WTC11 (cell line): Measurements from ENCODE around the gene PHAX. TPM values are rescaled to one million over a fixed set of nuclear protein-coding genes. Genes with fewer than 3 reads are reported as not detected.

Source experiments
- ATAC-seq: fragments of 200-7000 bp; cut with Tn5 transposase; 2 replicates; pipeline ENCODE4 v1.10.0; 2021; ENCODE audit warnings: mild to moderate bottlenecking, moderate library complexity
- CTCF ChIA-PET: fragments of 300-600 bp; sonication (Branson Sonifier 250); formaldehyde crosslinking; loops from one replicate; lab custom pipeline; 2021; ENCODE audit warnings: antibody characterized with exemption; lab: Charles Lee
- POLR2A ChIA-PET: fragments of 350-600 bp; sonication (Branson Sonifier 250); formaldehyde crosslinking; loops from one replicate; lab custom pipeline; 2021; ENCODE audit warnings: antibody characterized with exemption; lab: Charles Lee
- DNase-seq: peaks from one replicate; pipeline ENCODE4 v3.0.0; 2021; ENCODE audit warnings: low spot score
- H3K27ac Mint-ChIP-seq: 2 replicates; pipeline ENCODE4 v1.8.0; 2021; ENCODE audit warnings: mixed read lengths
- H3K27me3 Mint-ChIP-seq: 2 replicates; pipeline ENCODE4 v1.8.0; 2021; ENCODE audit warnings: low read depth, mild to moderate bottlenecking, moderate library complexity, mixed read lengths
- H3K36me3 Mint-ChIP-seq: 2 replicates; pipeline ENCODE4 v1.8.0; 2021; ENCODE audit warnings: mixed read lengths
- H3K4me1 Mint-ChIP-seq: 2 replicates; pipeline ENCODE4 v1.8.0; 2022; ENCODE audit warnings: mixed read lengths
- H3K4me3 Mint-ChIP-seq: 2 replicates; pipeline ENCODE4 v1.8.0; 2021; ENCODE audit warnings: mild to moderate bottlenecking, moderate library complexity, mixed read lengths
- H3K9me3 Mint-ChIP-seq: 2 replicates; pipeline ENCODE4 v1.8.0; 2021; ENCODE audit warnings: mixed read lengths
- FOXP4 ChIP-seq: sonication (generic); formaldehyde crosslinking; IDR thresholded peaks from 2 replicates; pipeline ENCODE4 v1.8.0; 2022; ENCODE audit warnings: mild to moderate bottlenecking, missing genetic modification reagents
- GABPB1 ChIP-seq: sonication (generic); formaldehyde crosslinking; IDR thresholded peaks from 2 replicates; pipeline ENCODE4 v1.8.1; 2023; ENCODE audit warnings: mild to moderate bottlenecking, missing genetic modification reagents
- GTF2I ChIP-seq: fragments of 250-450 bp; sonication (Bioruptor Pico); conservative IDR thresholded peaks from 2 replicates; pipeline ENCODE4 v1.4.0; 2021; ENCODE audit warnings: mild to moderate bottlenecking
- HMGA2 ChIP-seq: fragments of 250-450 bp; sonication (Bioruptor Pico); IDR thresholded peaks from 2 replicates; pipeline ENCODE4 v1.4.0; 2021; ENCODE audit warnings: mild to moderate bottlenecking, moderate library complexity
- HMGXB4 ChIP-seq: sonication (generic); formaldehyde crosslinking; IDR thresholded peaks from 2 replicates; pipeline ENCODE4 v1.8.1; 2023; ENCODE audit warnings: mild to moderate bottlenecking, moderate library complexity, missing genetic modification reagents
- JUN ChIP-seq: sonication (generic); formaldehyde crosslinking; IDR thresholded peaks from 2 replicates; pipeline ENCODE4 v1.8.0; 2023; ENCODE audit warnings: mild to moderate bottlenecking, missing genetic modification reagents
- MXD4 ChIP-seq: fragments of 250-450 bp; sonication (Bioruptor Pico); IDR thresholded peaks from 2 replicates; pipeline ENCODE4 v1.8.0; 2021; ENCODE audit warnings: mild to moderate bottlenecking, moderate library complexity, borderline replicate concordance
- NFATC4 ChIP-seq: fragments of 250-450 bp; sonication (Bioruptor Pico); IDR thresholded peaks from 2 replicates; pipeline ENCODE4 v1.9.0; 2021; ENCODE audit warnings: mild to moderate bottlenecking
- NFE2L1 ChIP-seq: sonication (generic); formaldehyde crosslinking; IDR thresholded peaks from 2 replicates; pipeline ENCODE4 v1.8.1; 2023; ENCODE audit warnings: missing genetic modification reagents
- PRRX2 ChIP-seq: fragments of 250-450 bp; sonication (Bioruptor Pico); IDR thresholded peaks from 2 replicates; pipeline ENCODE4 v1.8.0; 2021; ENCODE audit warnings: mild to moderate bottlenecking
- SP1 ChIP-seq: sonication (generic); formaldehyde crosslinking; conservative IDR thresholded peaks from 2 replicates; pipeline ENCODE4 v1.8.1; 2022; ENCODE audit warnings: missing genetic modification reagents
- ZNF121 ChIP-seq: sonication (generic); formaldehyde crosslinking; IDR thresholded peaks from 2 replicates; pipeline ENCODE4 v1.8.0; 2023; ENCODE audit warnings: missing genetic modification reagents
- ZNF219 ChIP-seq: sonication (generic); formaldehyde crosslinking; IDR thresholded peaks from 2 replicates; pipeline ENCODE4 v1.8.0; 2023; ENCODE audit warnings: missing genetic modification reagents, mild to moderate bottlenecking, borderline replicate concordance
- ZNF232 ChIP-seq: sonication (generic); formaldehyde crosslinking; IDR thresholded peaks from 2 replicates; pipeline ENCODE4 v1.8.0; 2022; ENCODE audit warnings: mild to moderate bottlenecking, missing genetic modification reagents
- ZNF263 ChIP-seq: sonication (generic); formaldehyde crosslinking; IDR thresholded peaks from 2 replicates; pipeline ENCODE4 v1.8.1; 2022; ENCODE audit warnings: low read depth, mild to moderate bottlenecking, moderate library complexity, missing genetic modification reagents
- ZNF416 ChIP-seq: fragments of 250-450 bp; sonication (Bioruptor Pico); IDR thresholded peaks from 2 replicates; pipeline ENCODE4 v1.9.0; 2021; ENCODE audit warnings: mild to moderate bottlenecking, inconsistent platforms
- ZNF532 ChIP-seq: fragments of 250-450 bp; sonication (Bioruptor Pico); IDR thresholded peaks from 2 replicates; pipeline ENCODE4 v1.9.0; 2021; ENCODE audit warnings: mild to moderate bottlenecking, borderline replicate concordance
- ZSCAN18 ChIP-seq: fragments of 250-450 bp; sonication (Bioruptor Pico); IDR thresholded peaks from 2 replicates; pipeline ENCODE4 v2.1.2; 2022; ENCODE audit warnings: mild to moderate bottlenecking, moderate library complexity
- total RNA-seq: library from RNA; stranded (reverse); gene quantifications from 3 replicates; pipeline ENCODE4 v1.2.3, GENCODE V29; 2021
- TF ChIP-seq, protein P1 (sequence below): sonication (generic); formaldehyde crosslinking; conservative IDR thresholded peaks from 2 replicates; pipeline ENCODE4 v1.8.1; 2022; ENCODE audit warnings: mild to moderate bottlenecking, missing genetic modification reagents
- TF ChIP-seq, protein P2 (sequence below): sonication (generic); formaldehyde crosslinking; conservative IDR thresholded peaks from 2 replicates; pipeline ENCODE4 v1.8.1; 2023; ENCODE audit warnings: mild to moderate bottlenecking, low read depth, missing genetic modification reagents, moderate library complexity

Gene PHAX
- total RNA-seq, 1 experiment from 2014 or later: 58.2 TPM

DNA sequence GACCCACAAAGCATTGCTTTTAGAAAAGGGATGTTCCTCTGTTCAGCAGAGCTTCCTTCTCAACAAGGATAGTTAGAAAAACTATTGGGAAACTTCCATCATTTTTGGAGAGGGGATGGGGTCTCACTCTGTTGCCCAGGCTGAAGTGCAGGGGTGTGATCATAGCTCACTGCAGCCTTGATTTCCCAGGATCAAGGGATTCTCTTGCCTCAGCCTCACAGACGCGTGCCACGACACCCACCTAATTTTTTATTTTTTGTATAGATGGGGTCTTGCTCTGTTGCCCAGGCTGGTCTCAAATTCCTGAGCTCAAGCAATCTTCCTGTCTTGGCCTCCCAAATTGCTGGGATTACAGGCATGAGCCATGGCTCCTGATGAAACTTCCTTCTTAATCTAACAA is 34.8 kb downstream of the PHAX start:
- TF ChIP-seq ZNF532 (CRISPR knock-in tag): no peak
- no peak for TF ChIP-seq ZNF416 (CRISPR knock-in tag)
- peak; percentile 52; the same call in 1 of the 2 replicates for TF ChIP-seq ZNF121 (CRISPR knock-in tag)
- TF ChIP-seq GABPB1 (CRISPR knock-in tag): no peak
- TF ChIP-seq SP1 (CRISPR knock-in tag): no peak
- no peak for TF ChIP-seq HMGXB4 (CRISPR knock-in tag)
- TF ChIP-seq, protein P1, sequence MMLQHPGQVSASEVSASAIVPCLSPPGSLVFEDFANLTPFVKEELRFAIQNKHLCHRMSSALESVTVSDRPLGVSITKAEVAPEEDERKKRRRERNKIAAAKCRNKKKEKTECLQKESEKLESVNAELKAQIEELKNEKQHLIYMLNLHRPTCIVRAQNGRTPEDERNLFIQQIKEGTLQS (CRISPR knock-in tag): no peak
- TF ChIP-seq ZSCAN18 (CRISPR knock-in tag): no peak
- TF ChIP-seq, protein P2, sequence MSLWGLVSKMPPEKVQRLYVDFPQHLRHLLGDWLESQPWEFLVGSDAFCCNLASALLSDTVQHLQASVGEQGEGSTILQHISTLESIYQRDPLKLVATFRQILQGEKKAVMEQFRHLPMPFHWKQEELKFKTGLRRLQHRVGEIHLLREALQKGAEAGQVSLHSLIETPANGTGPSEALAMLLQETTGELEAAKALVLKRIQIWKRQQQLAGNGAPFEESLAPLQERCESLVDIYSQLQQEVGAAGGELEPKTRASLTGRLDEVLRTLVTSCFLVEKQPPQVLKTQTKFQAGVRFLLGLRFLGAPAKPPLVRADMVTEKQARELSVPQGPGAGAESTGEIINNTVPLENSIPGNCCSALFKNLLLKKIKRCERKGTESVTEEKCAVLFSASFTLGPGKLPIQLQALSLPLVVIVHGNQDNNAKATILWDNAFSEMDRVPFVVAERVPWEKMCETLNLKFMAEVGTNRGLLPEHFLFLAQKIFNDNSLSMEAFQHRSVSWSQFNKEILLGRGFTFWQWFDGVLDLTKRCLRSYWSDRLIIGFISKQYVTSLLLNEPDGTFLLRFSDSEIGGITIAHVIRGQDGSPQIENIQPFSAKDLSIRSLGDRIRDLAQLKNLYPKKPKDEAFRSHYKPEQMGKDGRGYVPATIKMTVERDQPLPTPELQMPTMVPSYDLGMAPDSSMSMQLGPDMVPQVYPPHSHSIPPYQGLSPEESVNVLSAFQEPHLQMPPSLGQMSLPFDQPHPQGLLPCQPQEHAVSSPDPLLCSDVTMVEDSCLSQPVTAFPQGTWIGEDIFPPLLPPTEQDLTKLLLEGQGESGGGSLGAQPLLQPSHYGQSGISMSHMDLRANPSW: no peak
- no peak for TF ChIP-seq HMGA2 (CRISPR knock-in tag)
- TF ChIP-seq NFE2L1 (CRISPR knock-in tag): no peak
- 0 out of 2 replicates have a peak, but pooled peaks have one; percentile 32 for TF ChIP-seq GTF2I (CRISPR knock-in tag)
- no peak for TF ChIP-seq ZNF263
- TF ChIP-seq ZNF232 (CRISPR knock-in tag): no peak
- TF ChIP-seq NFATC4 (CRISPR knock-in tag): no peak
- no peak for TF ChIP-seq PRRX2
- no peak for TF ChIP-seq MXD4 (CRISPR knock-in tag)
- Mint-ChIP-seq H3K36me3 (no peaks in the 10 kb centered on the region), H3K27me3 (no peaks in the 10 kb centered on the region), H3K9me3 (no peaks in the 10 kb centered on the region), H3K27ac (no peak overlapping the region), H3K4me1 (no peaks in the 10 kb centered on the region), H3K4me3 (no peak overlapping the region)
- no peak for DNase-seq
- no peak for ATAC-seq
- ChIA-PET POLR2A (no interaction called here), CTCF (no interaction called here)

DNA sequence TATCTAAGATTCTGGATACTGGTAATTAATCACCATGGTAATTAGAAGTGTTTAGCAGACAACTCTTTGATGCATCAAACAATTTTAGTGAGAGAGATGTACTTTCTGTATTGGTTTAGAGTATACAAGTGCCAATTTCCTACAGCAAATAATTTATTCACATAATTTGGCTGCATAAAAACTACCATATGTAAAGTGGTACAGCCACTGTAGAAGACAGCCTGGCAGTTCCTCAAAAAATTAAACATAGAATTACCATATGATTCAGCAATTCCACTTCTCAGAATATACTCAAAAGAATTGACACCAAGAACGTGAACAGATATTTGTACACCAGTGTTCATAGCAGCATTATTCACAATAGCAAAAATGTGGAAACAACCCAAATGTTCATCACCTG is 36.2 kb downstream of the PHAX start:
- CTCF ChIA-PET: no interaction called here
- Mint-ChIP-seq H3K9me3 (no peaks in the 10 kb centered on the region), H3K36me3 (no peaks in the 10 kb centered on the region), H3K27ac (no peak overlapping the region), H3K4me3 (no peak overlapping the region), H3K27me3 (no peaks in the 10 kb centered on the region), H3K4me1 (no peaks in the 10 kb centered on the region)
- DNase-seq: no peak
- no peak for ATAC-seq
- POLR2A ChIA-PET: no interaction called here
- TF ChIP-seq ZNF532 (CRISPR knock-in tag) (no peak), JUN (CRISPR knock-in tag) (no peak), SP1 (CRISPR knock-in tag) (no peak), FOXP4 (CRISPR knock-in tag) (no peak), NFATC4 (CRISPR knock-in tag) (no peak), ZNF219 (CRISPR knock-in tag) (no peak)
